H1 (cell line): ENCODE results near the gene SLC13A4. TPM values are rescaled to one million over a fixed set of nuclear protein-coding genes. Genes with fewer than 3 reads are reported as not detected.

Experiments
- ASH2L ChIP-seq: fragments of 200-600, 300-600 bp; sonication (generic); IDR thresholded peaks from one replicate; pipeline ENCODE4 v1.7.1; 2017; ENCODE audit warnings: low read length
- ATF2 ChIP-seq: IDR thresholded peaks from 2 replicates; pipeline ENCODE4 v1.6.1; 2012; ENCODE audit warnings: low read length, inconsistent platforms
- CHD1 ChIP-seq: IDR thresholded peaks from 2 replicates; pipeline ENCODE4 v1.6.1; 2012; ENCODE audit warnings: low read depth, low read length, improper control_type of control experiment
- JUN ChIP-seq: IDR thresholded peaks from 2 replicates; pipeline ENCODE4 v1.6.1; 2011; ENCODE audit warnings: low read depth, mild to moderate bottlenecking, improper control_type of control experiment, low read length
- NRF1 ChIP-seq: IDR thresholded peaks from 2 replicates; pipeline ENCODE4 v1.6.1; 2011; ENCODE audit warnings: mild to moderate bottlenecking, low read depth, low read length, improper control_type of control experiment
- POLR2A ChIP-seq, 2 experiments: IDR thresholded peaks; 1 replicate in 1 of 2; 2 replicates in 1 of 2; pipeline ENCODE4 v1.6.1; 2011; ENCODE audit warnings: low read depth in 2 of 2, low read length in 2 of 2, mild to moderate bottlenecking in 2 of 2; ENCODE audit errors: control extremely low read depth in 1 of 2
- polyA plus RNA-seq, 7 experiments: library from polyadenylated mRNA; depleted of rRNA in 3 of 7; stranded (reverse) in 5 of 7; unstranded in 2 of 7; fragments of >200 nt in 5 of 7; fragments of 200-250 nt in 2 of 7; gene quantifications; 1 replicate in 5 of 7; 2 replicates in 1 of 7; 4 replicates in 1 of 7; pipeline versions ENCODE4 v1.2.1 to v1.2.3, GENCODE V29; 2011 to 2013; ENCODE audit warnings: missing spikeins in 2 of 7, mixed read lengths in 2 of 7
- total RNA-seq: library from RNA; stranded (reverse); fragmentation: NEBNext Ultra II Directional; extraction: Animal tissue kit (Norgen Biotek cat#: 25700); gene quantifications from 2 replicates; pipeline ENCODE4 v1.2.1, GENCODE V29; 2021

Gene SLC13A4
- total and polyA plus RNA-seq, 2 of the 8 experiments (the other 6 are each of a cell fraction or from before 2014, with no cell fraction given): 3.9 to 7.5 TPM

GRCh38 chr7:135706858-135707569 lies 21.0 kb downstream of the SLC13A4 start (continued):
- TF ChIP-seq ATF2 (no peak), ASH2L (no peak), POLR2A (IDR thresholded peaks at IDR 0.05; ENCODE audit: control extremely low read depth in 1 of 2, low read depth in 2 of 2, low read length in 2 of 2) (no peak), NRF1 (no peak), JUN (no peak), CHD1 (no peak)
